Loucy (cell line): ENCODE data around the gene SLC13A4.

Experiments
- CTCF ChIP-seq: fragments of 200-600 bp; sonication (generic); conservative IDR thresholded peaks from 2 replicates; pipeline ENCODE4 v1.5.1; 2014; ENCODE audit warnings: mild to moderate bottlenecking, antibody characterized with exemption, low read length
- EZH2phosphoT487 ChIP-seq: fragments of 200-600 bp; IDR thresholded peaks from 2 replicates; pipeline ENCODE4 v1.6.1; 2018; ENCODE audit warnings: antibody characterized with exemption, mild to moderate bottlenecking, moderate library complexity, borderline replicate concordance

GRCh38 chr7:135742371-135742770, 14.4 kb upstream of the SLC13A4 start:
- TF ChIP-seq CTCF: no peak
- TF ChIP-seq EZH2phosphoT487: no peak
